ENCODE data around the gene PRG3. TPM values are rescaled to one million over a fixed set of nuclear protein-coding genes. Genes with fewer than 3 reads are reported as not detected.

Gene PRG3
- total RNA-seq, 1 experiment from 2014 or later = not detected

- Mint-ChIP-seq H3K4me3 (no peak overlapping the region), H3K36me3 (no peaks in the 10 kb centered on the region), H3K9me3 (peaks cover 4% of the 10 kb centered on the region; the same call in 1 of the 2 replicates), H3K27ac (no peak overlapping the region), H3K4me1 (peaks cover 18% of the 10 kb centered on the region), H3K27me3 (ENCODE audit: low read depth) (peaks cover 11% of the 10 kb centered on the region; the same call in 1 of the 2 replicates)
- no peak for ATAC-seq
- CTCF ChIA-PET = interaction anchor here (2.5 to 3.9 kb wide), 3 partner anchors 11 to 132 kb away, joined by 8 to 15 read pairs (median 13); no protein-coding TSS in a partner anchor
- POLR2A ChIA-PET = interaction anchor here (0.6 kb wide), 1 partner anchor 1650 kb away, joined by 3 read pairs; no protein-coding TSS in a partner anchor
- DNase-seq (ENCODE audit: low spot score) = no peak
- TF ChIP-seq NR1H2 (CRISPR knock-in tag; IDR thresholded peaks at IDR 0.05) = no peak
- no peak for TF ChIP-seq EMX1 (CRISPR knock-in tag; IDR thresholded peaks at IDR 0.05)
- no peak for TF ChIP-seq ZMAT4 (CRISPR knock-in tag; IDR thresholded peaks at IDR 0.05)
- TF ChIP-seq FOXK1 (CRISPR knock-in tag; IDR thresholded peaks at IDR 0.05) = no peak
- TF ChIP-seq, protein P1, sequence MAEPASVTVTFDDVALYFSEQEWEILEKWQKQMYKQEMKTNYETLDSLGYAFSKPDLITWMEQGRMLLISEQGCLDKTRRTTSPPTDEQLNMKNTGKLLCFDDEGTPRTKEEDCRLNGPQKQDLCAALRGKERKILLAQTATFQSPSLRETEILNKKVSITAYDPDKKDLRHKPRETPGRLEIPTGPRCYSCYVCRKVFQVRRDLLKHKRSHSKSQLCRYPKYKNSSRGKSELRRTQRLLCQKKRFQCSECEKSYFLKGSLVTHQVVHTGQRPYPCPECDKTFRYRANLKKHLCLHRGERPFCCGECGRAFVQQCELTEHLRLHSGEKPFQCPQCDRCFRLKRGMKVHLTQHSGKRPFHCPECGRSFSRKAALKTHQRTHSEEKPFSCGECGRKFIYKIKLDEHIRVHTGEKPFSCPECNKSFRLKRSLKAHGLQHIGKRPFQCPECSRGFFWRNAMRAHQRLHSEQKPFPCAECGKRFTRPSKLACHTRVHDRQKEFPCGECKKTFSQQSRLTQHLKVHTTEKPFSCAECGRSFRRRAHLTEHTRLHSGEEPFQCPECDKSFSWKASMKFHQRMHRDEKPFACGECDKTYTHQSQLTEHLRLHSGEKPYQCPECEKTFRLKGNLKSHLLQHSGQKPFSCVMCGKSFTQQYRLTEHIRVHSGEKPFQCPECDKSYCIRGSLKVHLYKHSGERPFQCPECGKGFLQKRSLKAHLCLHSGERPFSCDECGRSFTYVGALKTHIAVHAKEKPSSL (CRISPR knock-in tag; conservative IDR thresholded peaks at IDR 0.05) = no peak
- no peak for TF ChIP-seq JAZF1 (CRISPR knock-in tag; IDR thresholded peaks at IDR 0.05)
- TF ChIP-seq ZNF219 (CRISPR knock-in tag; IDR thresholded peaks at IDR 0.05; ENCODE audit: borderline replicate concordance) = no peak
- TF ChIP-seq GTF2I (CRISPR knock-in tag; conservative IDR thresholded peaks at IDR 0.05) = no peak
- no peak for TF ChIP-seq ZNF671 (CRISPR knock-in tag; IDR thresholded peaks at IDR 0.05)
- TF ChIP-seq, protein P2, sequence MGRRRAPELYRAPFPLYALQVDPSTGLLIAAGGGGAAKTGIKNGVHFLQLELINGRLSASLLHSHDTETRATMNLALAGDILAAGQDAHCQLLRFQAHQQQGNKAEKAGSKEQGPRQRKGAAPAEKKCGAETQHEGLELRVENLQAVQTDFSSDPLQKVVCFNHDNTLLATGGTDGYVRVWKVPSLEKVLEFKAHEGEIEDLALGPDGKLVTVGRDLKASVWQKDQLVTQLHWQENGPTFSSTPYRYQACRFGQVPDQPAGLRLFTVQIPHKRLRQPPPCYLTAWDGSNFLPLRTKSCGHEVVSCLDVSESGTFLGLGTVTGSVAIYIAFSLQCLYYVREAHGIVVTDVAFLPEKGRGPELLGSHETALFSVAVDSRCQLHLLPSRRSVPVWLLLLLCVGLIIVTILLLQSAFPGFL (CRISPR knock-in tag; IDR thresholded peaks at IDR 0.05; ENCODE audit: borderline replicate concordance) = no peak
- no peak for TF ChIP-seq IRF2 (CRISPR knock-in tag; IDR thresholded peaks at IDR 0.05; ENCODE audit: borderline replicate concordance, low read depth)
- no peak for TF ChIP-seq RORB (CRISPR knock-in tag; IDR thresholded peaks at IDR 0.05)
- TF ChIP-seq CBFB (CRISPR knock-in tag; IDR thresholded peaks at IDR 0.05; ENCODE audit: low read depth) = no peak
- no peak for TF ChIP-seq GRHL2 (CRISPR knock-in tag; IDR thresholded peaks at IDR 0.05; ENCODE audit: insufficient replicate concordance, severe bottlenecking)
These were observed 20.0 kb downstream of the PRG3 start for GRCh38 chr11:57360991-57361390.

GRCh38 chr11:57359896-57360690 lies 20.9 kb downstream of the PRG3 start:
- Mint-ChIP-seq H3K36me3 (no peaks in the 10 kb centered on the region), H3K4me3 (no peak overlapping the region), H3K9me3 (peaks cover 4% of the 10 kb centered on the region; the same call in 1 of the 2 replicates), H3K27me3 (ENCODE audit: low read depth) (peaks cover 11% of the 10 kb centered on the region; the same call in 1 of the 2 replicates), H3K4me1 (peaks cover 9% of the 10 kb centered on the region), H3K27ac (no peak overlapping the region)
- ATAC-seq (no peak), DNase-seq (ENCODE audit: low spot score) (no peak)
- no peak for TF ChIP-seq FOXP1 (CRISPR knock-in tag; IDR thresholded peaks at IDR 0.05; ENCODE audit: borderline replicate concordance)
- CTCF ChIA-PET = interaction anchor here (0.6 to 3.9 kb wide), 9 partner anchors 10 to 133 kb away, joined by 3 to 15 read pairs (median 4); no protein-coding TSS in a partner anchor
- POLR2A ChIA-PET = no interaction called here

- peaks cover 11% of the 10 kb centered on the region; the same call in 1 of the 2 replicates for H3K27me3 Mint-ChIP-seq (ENCODE audit: low read depth)
- H3K4me1 Mint-ChIP-seq = 0 out of 2 replicates have a peak, but pooled peaks cover 4% of the 10 kb centered on the region
- POLR2A ChIA-PET = no interaction called here
- CTCF ChIA-PET = interaction anchor here (0.8 to 3.9 kb wide), 8 partner anchors 9 to 134 kb away, joined by 3 to 15 read pairs (median 6); no protein-coding TSS in a partner anchor
- ATAC-seq (no peak), DNase-seq (ENCODE audit: low spot score) (no peak)
- H3K36me3 Mint-ChIP-seq = no peaks in the 10 kb centered on the region
- peaks cover 4% of the 10 kb centered on the region; the same call in 1 of the 2 replicates for H3K9me3 Mint-ChIP-seq
- no peak overlapping the region for H3K4me3 Mint-ChIP-seq
- H3K27ac Mint-ChIP-seq = no peak overlapping the region
- TF ChIP-seq, protein P3, sequence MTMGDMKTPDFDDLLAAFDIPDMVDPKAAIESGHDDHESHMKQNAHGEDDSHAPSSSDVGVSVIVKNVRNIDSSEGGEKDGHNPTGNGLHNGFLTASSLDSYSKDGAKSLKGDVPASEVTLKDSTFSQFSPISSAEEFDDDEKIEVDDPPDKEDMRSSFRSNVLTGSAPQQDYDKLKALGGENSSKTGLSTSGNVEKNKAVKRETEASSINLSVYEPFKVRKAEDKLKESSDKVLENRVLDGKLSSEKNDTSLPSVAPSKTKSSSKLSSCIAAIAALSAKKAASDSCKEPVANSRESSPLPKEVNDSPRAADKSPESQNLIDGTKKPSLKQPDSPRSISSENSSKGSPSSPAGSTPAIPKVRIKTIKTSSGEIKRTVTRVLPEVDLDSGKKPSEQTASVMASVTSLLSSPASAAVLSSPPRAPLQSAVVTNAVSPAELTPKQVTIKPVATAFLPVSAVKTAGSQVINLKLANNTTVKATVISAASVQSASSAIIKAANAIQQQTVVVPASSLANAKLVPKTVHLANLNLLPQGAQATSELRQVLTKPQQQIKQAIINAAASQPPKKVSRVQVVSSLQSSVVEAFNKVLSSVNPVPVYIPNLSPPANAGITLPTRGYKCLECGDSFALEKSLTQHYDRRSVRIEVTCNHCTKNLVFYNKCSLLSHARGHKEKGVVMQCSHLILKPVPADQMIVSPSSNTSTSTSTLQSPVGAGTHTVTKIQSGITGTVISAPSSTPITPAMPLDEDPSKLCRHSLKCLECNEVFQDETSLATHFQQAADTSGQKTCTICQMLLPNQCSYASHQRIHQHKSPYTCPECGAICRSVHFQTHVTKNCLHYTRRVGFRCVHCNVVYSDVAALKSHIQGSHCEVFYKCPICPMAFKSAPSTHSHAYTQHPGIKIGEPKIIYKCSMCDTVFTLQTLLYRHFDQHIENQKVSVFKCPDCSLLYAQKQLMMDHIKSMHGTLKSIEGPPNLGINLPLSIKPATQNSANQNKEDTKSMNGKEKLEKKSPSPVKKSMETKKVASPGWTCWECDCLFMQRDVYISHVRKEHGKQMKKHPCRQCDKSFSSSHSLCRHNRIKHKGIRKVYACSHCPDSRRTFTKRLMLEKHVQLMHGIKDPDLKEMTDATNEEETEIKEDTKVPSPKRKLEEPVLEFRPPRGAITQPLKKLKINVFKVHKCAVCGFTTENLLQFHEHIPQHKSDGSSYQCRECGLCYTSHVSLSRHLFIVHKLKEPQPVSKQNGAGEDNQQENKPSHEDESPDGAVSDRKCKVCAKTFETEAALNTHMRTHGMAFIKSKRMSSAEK (CRISPR knock-in tag; IDR thresholded peaks at IDR 0.05; ENCODE audit: borderline replicate concordance) = no peak
- no peak for TF ChIP-seq GRHL2 (CRISPR knock-in tag; IDR thresholded peaks at IDR 0.05; ENCODE audit: insufficient replicate concordance, severe bottlenecking)
- TF ChIP-seq, protein P4, sequence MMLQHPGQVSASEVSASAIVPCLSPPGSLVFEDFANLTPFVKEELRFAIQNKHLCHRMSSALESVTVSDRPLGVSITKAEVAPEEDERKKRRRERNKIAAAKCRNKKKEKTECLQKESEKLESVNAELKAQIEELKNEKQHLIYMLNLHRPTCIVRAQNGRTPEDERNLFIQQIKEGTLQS (CRISPR knock-in tag; conservative IDR thresholded peaks at IDR 0.05) = no peak
- no peak for TF ChIP-seq ERG (CRISPR knock-in tag; IDR thresholded peaks at IDR 0.05)
These were observed 21.6 kb downstream of the PRG3 start for GRCh38 chr11:57359396-57359795.

Data from WTC11 (cell line).